ENCODE results near the gene RPL39. TPM values are rescaled to one million over a fixed set of nuclear protein-coding genes. Genes with fewer than 3 reads are reported as not detected.

The RPL39 gene
- total RNA-seq, 1 experiment from 2014 or later, result 1,940 TPM

DNA sequence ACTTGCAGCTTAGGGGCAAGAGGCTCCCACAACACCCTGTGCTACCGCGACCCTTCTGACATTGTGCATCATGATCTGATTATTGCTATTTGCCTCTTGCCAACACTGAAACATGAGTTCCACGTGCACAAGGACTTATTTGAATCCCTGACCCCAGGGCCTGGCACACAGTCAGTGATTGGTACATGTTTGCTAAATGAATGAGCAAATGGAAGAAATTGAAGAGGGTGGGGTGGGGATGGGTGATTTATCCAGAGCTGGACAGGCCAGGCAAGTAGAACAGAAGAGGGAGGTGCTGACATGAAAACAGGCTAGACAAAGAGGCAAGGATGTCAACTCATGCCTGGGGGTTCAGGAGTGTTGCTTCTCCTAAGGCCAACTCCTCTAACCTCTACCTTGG lies 24.9 kb upstream of the RPL39 start:
- Histone ChIP-seq H3K36me3 (ENCODE audit: control insufficient read depth in 1 of 2, insufficient read depth in 2 of 2, low read length in 2 of 2) (no peaks in the 10 kb centered on the region), H3K4me1 (ENCODE audit: control insufficient read depth in 1 of 2, insufficient read depth in 2 of 2, low read length in 2 of 2) (no peaks in the 10 kb centered on the region), H3K79me2 (ENCODE audit: insufficient read depth, low read length) (no peaks in the 10 kb centered on the region), H2AFZ (ENCODE audit: low read depth, low read length, poor library complexity, severe bottlenecking) (no peak overlapping the region), H3K9me3 (ENCODE audit: control insufficient read depth in 1 of 2, insufficient read depth in 1 of 2, low read depth in 1 of 2, low read length in 2 of 2) (no peaks in the 10 kb centered on the region), H3K27ac (ENCODE audit: low read depth, low read length) (no peak overlapping the region), H3K27me3 (ENCODE audit: insufficient read depth, low read length) (no peaks in the 10 kb centered on the region), H4K20me1 (ENCODE audit: insufficient read depth) (no peaks in the 10 kb centered on the region), H3K9ac (ENCODE audit: low read length) (no peak overlapping the region), H3K4me2 (ENCODE audit: low read length) (no peak overlapping the region), H3K9me2 (ENCODE audit: insufficient read depth) (no peaks in the 10 kb centered on the region), H3K4me3 (replicated peaks in 1 of 2; ENCODE audit: low read depth in 1 of 2, low read length in 2 of 2) (no peak overlapping the region)
- TF ChIP-seq CBX3 (IDR thresholded peaks at IDR 0.05; ENCODE audit: low read depth) (no peak), SIN3A (IDR thresholded peaks at IDR 0.05; ENCODE audit: low read depth) (no peak), SRF (IDR thresholded peaks at IDR 0.05; ENCODE audit: low read depth) (no peak)
- TF ChIP-seq, protein P1, sequence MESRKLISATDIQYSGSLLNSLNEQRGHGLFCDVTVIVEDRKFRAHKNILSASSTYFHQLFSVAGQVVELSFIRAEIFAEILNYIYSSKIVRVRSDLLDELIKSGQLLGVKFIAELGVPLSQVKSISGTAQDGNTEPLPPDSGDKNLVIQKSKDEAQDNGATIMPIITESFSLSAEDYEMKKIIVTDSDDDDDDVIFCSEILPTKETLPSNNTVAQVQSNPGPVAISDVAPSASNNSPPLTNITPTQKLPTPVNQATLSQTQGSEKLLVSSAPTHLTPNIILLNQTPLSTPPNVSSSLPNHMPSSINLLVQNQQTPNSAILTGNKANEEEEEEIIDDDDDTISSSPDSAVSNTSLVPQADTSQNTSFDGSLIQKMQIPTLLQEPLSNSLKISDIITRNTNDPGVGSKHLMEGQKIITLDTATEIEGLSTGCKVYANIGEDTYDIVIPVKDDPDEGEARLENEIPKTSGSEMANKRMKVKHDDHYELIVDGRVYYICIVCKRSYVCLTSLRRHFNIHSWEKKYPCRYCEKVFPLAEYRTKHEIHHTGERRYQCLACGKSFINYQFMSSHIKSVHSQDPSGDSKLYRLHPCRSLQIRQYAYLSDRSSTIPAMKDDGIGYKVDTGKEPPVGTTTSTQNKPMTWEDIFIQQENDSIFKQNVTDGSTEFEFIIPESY (IDR thresholded peaks at IDR 0.05; ENCODE audit: extremely low read depth, insufficient replicate concordance, low read length), result no peak
- no peak for ATAC-seq
- ChIA-PET CTCF (no interaction called here), POLR2A (interaction anchor here (1.1 kb wide), 1 partner anchor 25 kb away, joined by 3 read pairs; the partner anchor contains the start of gene RPL39), RAD21 (ENCODE audit: low non-redundant PET in 1 of 2, low total read pairs in 2 of 2, uncharacterized antibody in 2 of 2, unreplicated experiment in 2 of 2) (no interaction called here)
- intact Hi-C loops (cut with micrococcal nuclease), result no loop called here
- BruUV-seq (replicated peaks), result no TSS peak
- no peak for DNase-seq (ENCODE audit: low read depth, low spot score)

DNA sequence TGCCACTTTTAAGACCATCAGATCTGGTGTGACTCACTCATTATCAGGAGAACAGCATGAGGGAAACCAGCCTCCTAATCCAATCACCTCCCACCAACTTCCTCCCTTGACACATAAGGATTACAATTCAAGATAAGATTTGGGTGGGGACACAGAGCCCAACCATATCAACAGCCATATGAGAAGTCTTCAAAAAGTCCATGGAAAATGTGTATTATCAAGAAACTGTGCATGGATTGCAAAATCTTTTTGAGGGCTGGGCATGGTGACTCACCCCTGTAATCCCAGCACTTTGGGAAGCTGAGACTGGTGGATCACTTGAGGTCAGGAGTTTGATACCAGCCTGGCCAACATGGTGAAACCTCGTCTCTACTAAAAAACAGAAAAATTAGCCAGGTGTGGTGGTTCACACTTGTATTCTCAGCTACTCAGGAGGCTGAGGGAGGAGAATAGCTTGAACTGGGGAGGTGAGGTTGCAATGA lies 17.8 kb upstream of the RPL39 start:
- no peak overlapping the region for H2AFZ ChIP-seq (ENCODE audit: low read depth, low read length, poor library complexity, severe bottlenecking)
- no peaks in the 10 kb centered on the region for H3K36me3 ChIP-seq (ENCODE audit: control insufficient read depth in 1 of 2, insufficient read depth in 2 of 2, low read length in 2 of 2)
- no TSS peak for BruUV-seq (replicated peaks)
- DNase-seq (ENCODE audit: low read depth, low spot score) (no peak), ATAC-seq (no peak)
- no peaks in the 10 kb centered on the region for H4K20me1 ChIP-seq (ENCODE audit: insufficient read depth)
- H3K4me3 ChIP-seq (replicated peaks in 1 of 2; ENCODE audit: low read depth in 1 of 2, low read length in 2 of 2), result no peak overlapping the region
- ChIA-PET CTCF (no interaction called here), RAD21 (ENCODE audit: low non-redundant PET in 1 of 2, low total read pairs in 2 of 2, uncharacterized antibody in 2 of 2, unreplicated experiment in 2 of 2) (no interaction called here), POLR2A (no interaction called here)
- H3K27ac ChIP-seq (ENCODE audit: low read depth, low read length), result no peak overlapping the region
- intact Hi-C loops (cut with micrococcal nuclease), result no loop called here
- no peak overlapping the region for H3K4me2 ChIP-seq (ENCODE audit: low read length)
- H3K9me2 ChIP-seq (ENCODE audit: insufficient read depth), result no peaks in the 10 kb centered on the region
- no peaks in the 10 kb centered on the region for H3K9me3 ChIP-seq (ENCODE audit: control insufficient read depth in 1 of 2, insufficient read depth in 1 of 2, low read depth in 1 of 2, low read length in 2 of 2)
- H3K27me3 ChIP-seq (ENCODE audit: insufficient read depth, low read length), result no peaks in the 10 kb centered on the region
- no peaks in the 10 kb centered on the region for H3K79me2 ChIP-seq (ENCODE audit: insufficient read depth, low read length)
- H3K4me1 ChIP-seq (ENCODE audit: control insufficient read depth in 1 of 2, insufficient read depth in 2 of 2, low read length in 2 of 2), result peaks cover 0 to 5% of the 10 kb centered on the region in 2 experiments; a peak in 1 of 4 replicates
- H3K9ac ChIP-seq (ENCODE audit: low read length), result no peak overlapping the region
- TF ChIP-seq CEBPB (IDR thresholded peaks at IDR 0.05; ENCODE audit: low read depth), result no peak
- TF ChIP-seq EZH2 (IDR thresholded peaks at IDR 0.05), result no peak
- no peak for TF ChIP-seq ZFX (IDR thresholded peaks at IDR 0.05)
- TF ChIP-seq CBX3 (IDR thresholded peaks at IDR 0.05; ENCODE audit: low read depth), result no peak
- TF ChIP-seq RAD21 (IDR thresholded peaks at IDR 0.05; ENCODE audit: low read depth), result no peak
- no peak for TF ChIP-seq YY1 (IDR thresholded peaks at IDR 0.05; ENCODE audit: extremely low read depth, insufficient replicate concordance, low read depth, low read length)
- no peak for TF ChIP-seq TCF7L2 (IDR thresholded peaks at IDR 0.05; ENCODE audit: borderline replicate concordance, extremely low read depth, insufficient read depth, insufficient read length)
- TF ChIP-seq JUND (IDR thresholded peaks at IDR 0.05), result no peak
- no peak for TF ChIP-seq POLR2AphosphoS5 (IDR thresholded peaks at IDR 0.05; ENCODE audit: low read depth, low read length)
- no peak for TF ChIP-seq SRF (IDR thresholded peaks at IDR 0.05; ENCODE audit: low read depth)
- TF ChIP-seq, protein P1 (IDR thresholded peaks at IDR 0.05; ENCODE audit: extremely low read depth, insufficient replicate concordance, low read length), result no peak
- TF ChIP-seq SIN3A (IDR thresholded peaks at IDR 0.05; ENCODE audit: low read depth), result no peak
